ENCODE data around the gene EXOC6B.

The EXOC6B gene

DNA sequence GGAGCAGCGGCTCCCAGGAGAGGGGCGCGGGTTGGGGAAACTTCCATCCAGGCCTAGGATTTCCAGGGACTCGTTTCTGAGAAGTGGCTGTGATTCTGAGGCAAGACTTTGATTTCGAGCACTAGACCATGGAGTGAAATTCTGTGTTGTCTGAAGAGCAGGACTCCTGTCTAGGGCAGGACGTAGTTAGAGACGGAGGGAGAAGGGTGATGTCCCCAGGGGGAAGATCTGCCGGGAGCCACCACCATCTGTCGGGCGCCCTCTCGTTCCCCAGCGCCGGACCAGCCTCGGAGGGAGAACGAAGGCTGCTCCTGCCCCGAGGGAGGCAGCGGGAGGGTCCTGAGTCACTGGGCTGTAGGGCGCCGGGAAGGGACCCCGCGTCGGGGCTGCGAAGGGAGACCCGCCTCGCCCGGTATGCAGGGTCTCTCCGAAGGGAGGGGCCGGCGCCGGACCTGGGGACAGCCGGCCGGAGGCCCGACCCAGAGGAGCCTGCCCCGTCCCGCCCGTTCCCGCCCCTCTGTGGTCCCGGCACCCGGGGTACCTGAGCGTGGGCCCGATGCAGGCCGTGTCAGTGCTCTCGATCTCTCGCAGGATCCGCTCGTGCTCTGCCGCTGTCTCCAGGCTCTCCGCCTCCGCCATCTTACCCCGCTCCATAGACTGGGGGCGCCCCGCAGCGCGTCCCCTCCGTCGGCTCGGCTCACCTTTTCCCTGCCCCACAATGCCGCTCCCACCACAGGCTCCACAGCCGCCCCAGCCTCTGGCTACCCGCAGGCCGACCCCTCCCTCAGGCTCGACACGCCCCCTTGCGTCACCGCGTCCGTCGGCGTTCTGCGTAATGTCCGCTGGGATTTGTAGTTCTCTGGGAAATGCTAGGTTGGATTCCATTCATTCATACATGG lies at the start of gene EXOC6B:
TSS of gene EXOC6B (minus strand) at position 777 of the 899 bp plus-strand sequence.
- Mint-ChIP-seq H3K4me1 (ENCODE audit: low read depth) (peaks cover 57% of the 10 kb centered on the region), H3K27ac (peak within 1 kb of the TSS; percentile 88), H3K4me3 (peak within 1 kb of the TSS; percentile 94), H3K9me3 (no peaks in the 10 kb centered on the region), H3K27me3 (ENCODE audit: low read depth) (peaks cover 6% of the 10 kb centered on the region), H3K36me3 (ENCODE audit: low read depth) (peaks cover 4% of the 10 kb centered on the region)
- DNase-seq (ENCODE audit: low spot score), result peak; percentile 80

DNA sequence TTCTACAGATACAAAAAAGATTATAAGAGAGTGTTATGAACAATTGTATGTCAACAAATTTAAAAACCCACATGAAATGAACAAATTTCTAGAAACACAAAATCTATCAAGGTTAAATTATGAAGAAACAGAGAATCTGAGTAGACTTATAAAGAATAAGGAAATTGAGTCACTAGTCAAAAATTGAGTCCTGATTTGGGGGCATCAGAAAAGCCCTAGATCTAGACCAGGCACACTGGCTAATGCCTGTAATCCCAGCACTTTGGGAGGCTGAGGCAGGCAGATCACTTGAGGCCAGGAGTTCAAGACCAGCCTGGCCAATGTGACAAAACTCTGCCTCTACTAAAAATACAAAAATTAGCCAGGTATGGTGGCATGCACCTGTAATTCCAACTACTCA lies 46.0 kb upstream of the EXOC6B start:
- DNase-seq (ENCODE audit: low spot score), result no peak
- H3K4me1 Mint-ChIP-seq (ENCODE audit: low read depth), result no peaks in the 10 kb centered on the region
- peaks cover 39% of the 10 kb centered on the region for H3K27me3 Mint-ChIP-seq (ENCODE audit: low read depth)
- no peak overlapping the region for H3K4me3 Mint-ChIP-seq
- H3K27ac Mint-ChIP-seq, result no peak overlapping the region
- no peaks in the 10 kb centered on the region for H3K9me3 Mint-ChIP-seq
- no peaks in the 10 kb centered on the region for H3K36me3 Mint-ChIP-seq (ENCODE audit: low read depth)

DNA sequence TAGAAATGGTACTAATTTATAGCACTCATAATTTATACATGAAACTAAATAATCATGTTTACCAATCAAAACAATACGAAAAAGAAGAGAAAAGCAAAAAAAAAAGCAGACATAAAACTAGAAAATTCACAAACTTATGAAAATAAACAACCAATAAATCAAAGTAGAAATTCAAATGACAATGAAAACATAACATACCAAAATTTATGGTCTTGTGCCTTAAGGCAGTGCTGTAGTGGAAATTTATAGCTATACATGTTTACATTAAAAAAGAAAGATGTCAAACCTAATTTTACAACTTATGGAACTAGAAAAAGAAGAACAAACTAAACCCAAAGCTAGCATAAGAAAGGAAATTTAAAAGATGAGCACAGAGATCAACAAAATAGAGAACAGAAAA lies 45.2 kb upstream of the EXOC6B start:
- Mint-ChIP-seq H3K36me3 (ENCODE audit: low read depth) (no peaks in the 10 kb centered on the region), H3K4me3 (no peak overlapping the region), H3K4me1 (ENCODE audit: low read depth) (no peaks in the 10 kb centered on the region), H3K27me3 (ENCODE audit: low read depth) (peaks cover 40% of the 10 kb centered on the region), H3K27ac (no peak overlapping the region), H3K9me3 (no peaks in the 10 kb centered on the region)
- no peak for DNase-seq (ENCODE audit: low spot score)

- H3K36me3 Mint-ChIP-seq (ENCODE audit: low read depth), result no peaks in the 10 kb centered on the region
- peak; percentile 41 for DNase-seq (ENCODE audit: low spot score)
- H3K27ac Mint-ChIP-seq, result no peak overlapping the region
- H3K9me3 Mint-ChIP-seq, result no peaks in the 10 kb centered on the region
- H3K4me3 Mint-ChIP-seq, result no peak overlapping the region
- H3K27me3 Mint-ChIP-seq (ENCODE audit: low read depth), result peaks cover 47% of the 10 kb centered on the region
- peaks cover 11% of the 10 kb centered on the region for H3K4me1 Mint-ChIP-seq (ENCODE audit: low read depth)
Observed at GRCh38 chr2:72864500-72864899, 38.7 kb upstream of the EXOC6B start.

DNA sequence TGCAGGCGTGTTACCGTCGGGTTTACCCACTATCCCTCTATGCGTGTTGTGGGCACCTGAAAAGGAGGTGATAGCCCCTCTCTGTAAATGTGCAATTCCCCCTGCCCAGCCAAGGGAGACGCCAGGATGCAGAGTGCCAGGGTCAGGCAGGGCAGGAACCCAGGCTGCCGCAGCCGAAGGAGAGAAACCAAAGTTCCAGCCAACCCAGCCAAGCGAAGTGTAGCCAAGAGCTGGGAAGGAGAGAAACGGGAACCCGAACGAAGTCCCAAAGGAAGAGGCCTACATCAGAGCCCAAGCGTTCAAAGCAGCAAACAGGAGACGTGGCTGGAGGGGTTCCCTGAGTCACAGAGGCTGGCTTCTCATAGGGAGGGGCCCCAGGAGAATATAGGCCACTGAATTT lies 37.2 kb upstream of the EXOC6B start:
- Mint-ChIP-seq H3K27ac (no peak overlapping the region), H3K27me3 (ENCODE audit: low read depth) (peaks cover 45% of the 10 kb centered on the region), H3K9me3 (no peaks in the 10 kb centered on the region), H3K4me1 (ENCODE audit: low read depth) (peaks cover 11% of the 10 kb centered on the region), H3K36me3 (ENCODE audit: low read depth) (no peaks in the 10 kb centered on the region), H3K4me3 (peak overlapping the region; percentile 78)
- no peak for DNase-seq (ENCODE audit: low spot score)

DNA sequence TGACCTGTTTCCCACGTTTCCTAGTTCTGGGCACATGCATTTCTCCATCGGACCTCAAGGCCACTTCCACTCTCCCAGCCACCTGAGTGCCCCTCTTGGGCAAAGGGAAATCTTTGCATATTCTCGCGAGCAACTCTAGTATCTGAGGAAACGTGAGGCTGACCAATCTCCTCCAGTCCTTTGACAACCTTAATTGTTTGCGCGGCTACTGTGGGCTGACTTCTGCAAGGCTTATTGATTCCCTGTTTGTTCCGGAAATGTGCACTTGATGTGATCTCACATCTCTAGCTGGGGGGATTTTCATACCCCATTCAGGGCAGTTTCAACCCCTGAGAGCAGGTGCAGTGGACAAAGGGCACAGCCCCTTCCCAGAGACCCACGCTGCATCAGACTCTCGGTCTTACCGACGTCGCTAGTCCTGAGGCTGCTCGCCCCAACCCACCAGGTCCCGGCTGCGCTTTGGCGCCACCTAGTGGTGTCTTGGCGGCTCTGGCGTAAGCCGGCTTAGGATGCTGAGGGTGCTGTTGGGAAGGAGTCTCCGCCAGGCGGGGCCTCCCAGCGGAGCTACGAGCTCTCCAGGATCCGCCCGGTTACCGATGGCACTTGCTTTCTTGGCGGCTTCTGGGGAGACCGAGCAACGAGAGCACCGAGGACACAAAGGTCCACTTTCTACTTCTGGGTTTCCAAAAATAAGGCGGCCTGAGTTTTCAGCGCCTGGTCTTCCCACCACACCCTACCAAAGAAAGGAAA lies 36.6 kb upstream of the EXOC6B start:
- no peaks in the 10 kb centered on the region for H3K36me3 Mint-ChIP-seq (ENCODE audit: low read depth)
- peaks cover 46% of the 10 kb centered on the region for H3K27me3 Mint-ChIP-seq (ENCODE audit: low read depth)

GRCh38 chr2:72859831-72860262 lies 34.0 kb upstream of the EXOC6B start:
- peaks cover 11% of the 10 kb centered on the region for H3K4me1 Mint-ChIP-seq (ENCODE audit: low read depth)
- peaks cover 59% of the 10 kb centered on the region for H3K27me3 Mint-ChIP-seq (ENCODE audit: low read depth)
- no peak overlapping the region for H3K27ac Mint-ChIP-seq
- DNase-seq (ENCODE audit: low spot score), result peak; percentile 28
- H3K36me3 Mint-ChIP-seq (ENCODE audit: low read depth), result no peaks in the 10 kb centered on the region
- H3K9me3 Mint-ChIP-seq, result no peaks in the 10 kb centered on the region
- H3K4me3 Mint-ChIP-seq, result no peak overlapping the region

More for the DNA sequence above, 36.6 kb upstream of the EXOC6B start:
- H3K4me1 Mint-ChIP-seq (ENCODE audit: low read depth), result peaks cover 11% of the 10 kb centered on the region
- H3K27ac Mint-ChIP-seq, result no peak overlapping the region
- DNase-seq (ENCODE audit: low spot score), result peak; percentile 85
- H3K9me3 Mint-ChIP-seq, result no peaks in the 10 kb centered on the region
- H3K4me3 Mint-ChIP-seq, result peak overlapping the region; percentile 78

DNA sequence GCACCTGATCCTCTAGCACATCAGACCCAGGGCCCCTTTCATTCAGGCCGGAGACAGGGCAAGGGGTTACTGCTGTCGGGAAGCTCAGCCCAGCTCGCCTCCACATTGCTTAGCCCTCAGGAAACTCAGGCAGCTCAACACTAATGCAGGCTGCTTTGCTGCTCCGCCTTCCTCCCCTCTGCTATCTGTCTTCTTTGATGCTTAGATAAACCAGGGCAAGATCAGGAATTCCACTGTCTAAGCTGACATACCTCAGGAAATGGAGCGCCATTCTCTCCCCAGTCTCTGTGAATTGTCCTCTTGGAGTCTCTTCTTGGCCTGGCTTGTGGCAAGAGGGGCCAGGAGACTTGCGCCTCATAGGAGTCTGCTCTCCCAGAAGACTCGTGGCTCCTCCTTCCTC lies 25.5 kb upstream of the EXOC6B start:
- Mint-ChIP-seq H3K4me3 (no peak overlapping the region), H3K27ac (no peak overlapping the region), H3K27me3 (ENCODE audit: low read depth) (peaks cover 23% of the 10 kb centered on the region), H3K36me3 (ENCODE audit: low read depth) (no peaks in the 10 kb centered on the region), H3K4me1 (ENCODE audit: low read depth) (no peaks in the 10 kb centered on the region), H3K9me3 (no peaks in the 10 kb centered on the region)
- DNase-seq (ENCODE audit: low spot score), result no peak

DNA sequence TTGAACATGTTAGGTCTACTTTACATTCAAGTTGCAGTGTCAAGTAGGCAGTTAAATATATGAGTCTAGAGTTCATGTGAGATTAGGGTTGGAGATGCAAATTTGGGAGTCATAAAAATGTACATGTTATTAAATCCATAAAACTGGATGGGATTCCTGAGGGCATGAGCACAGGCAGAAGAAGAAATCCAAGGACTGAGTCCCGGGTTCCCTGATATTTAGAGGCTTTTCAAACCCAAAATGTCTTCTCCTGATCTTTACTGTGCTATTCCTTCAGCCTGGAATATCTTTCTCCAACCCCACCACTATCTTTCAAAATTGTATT lies 23.3 kb upstream of the EXOC6B start:
- no peak for DNase-seq (ENCODE audit: low spot score)
- Mint-ChIP-seq H3K4me3 (no peak overlapping the region), H3K36me3 (ENCODE audit: low read depth) (no peaks in the 10 kb centered on the region), H3K4me1 (ENCODE audit: low read depth) (peaks cover 3% of the 10 kb centered on the region), H3K27ac (no peak overlapping the region), H3K27me3 (ENCODE audit: low read depth) (peaks cover 10% of the 10 kb centered on the region), H3K9me3 (no peaks in the 10 kb centered on the region)

- Mint-ChIP-seq H3K27me3 (ENCODE audit: low read depth) (peaks cover 10% of the 10 kb centered on the region), H3K27ac (no peak overlapping the region), H3K4me3 (no peak overlapping the region), H3K36me3 (ENCODE audit: low read depth) (no peaks in the 10 kb centered on the region), H3K9me3 (no peaks in the 10 kb centered on the region), H3K4me1 (ENCODE audit: low read depth) (peaks cover 3% of the 10 kb centered on the region)
- DNase-seq (ENCODE audit: low spot score), result no peak
Observed at GRCh38 chr2:72848436-72849137, 22.8 kb upstream of the EXOC6B start.

GRCh38 chr2:72847534-72848315 lies 21.9 kb upstream of the EXOC6B start:
- Mint-ChIP-seq H3K27ac (no peak overlapping the region), H3K4me3 (no peak overlapping the region), H3K4me1 (ENCODE audit: low read depth) (peaks cover 3% of the 10 kb centered on the region), H3K36me3 (ENCODE audit: low read depth) (no peaks in the 10 kb centered on the region), H3K27me3 (ENCODE audit: low read depth) (peaks cover 10% of the 10 kb centered on the region), H3K9me3 (no peaks in the 10 kb centered on the region)
- DNase-seq (ENCODE audit: low spot score), result no peak

- Mint-ChIP-seq H3K27me3 (ENCODE audit: low read depth) (peaks cover 6% of the 10 kb centered on the region), H3K36me3 (ENCODE audit: low read depth) (no peaks in the 10 kb centered on the region), H3K4me3 (no peak overlapping the region), H3K4me1 (ENCODE audit: low read depth) (peaks cover 3% of the 10 kb centered on the region), H3K9me3 (no peaks in the 10 kb centered on the region), H3K27ac (no peak overlapping the region)
- no peak for DNase-seq (ENCODE audit: low spot score)
Observed at GRCh38 chr2:72846171-72847095, 20.6 kb upstream of the EXOC6B start.
